Measurements from ENCODE around the gene ZC2HC1C.

Gene ZC2HC1C, protein sequence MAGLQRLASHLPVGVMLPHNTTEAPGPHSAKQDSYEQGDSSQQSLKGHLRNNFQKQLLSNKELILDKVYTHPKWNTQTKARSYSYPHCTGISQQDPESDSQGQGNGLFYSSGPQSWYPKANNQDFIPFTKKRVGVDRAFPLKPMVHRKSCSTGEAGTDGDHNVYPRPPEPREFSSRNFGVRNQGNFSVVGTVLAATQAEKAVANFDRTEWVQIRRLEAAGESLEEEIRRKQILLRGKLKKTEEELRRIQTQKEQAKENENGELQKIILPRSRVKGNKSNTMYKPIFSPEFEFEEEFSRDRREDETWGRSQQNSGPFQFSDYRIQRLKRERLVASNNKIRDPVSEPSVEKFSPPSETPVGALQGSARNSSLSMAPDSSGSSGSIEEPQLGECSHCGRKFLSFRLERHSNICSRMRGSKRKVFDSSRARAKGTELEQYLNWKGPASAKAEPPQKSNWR
- 0.31 to 0.83 reads per million in 2 donors for total RNA-seq

DNA sequence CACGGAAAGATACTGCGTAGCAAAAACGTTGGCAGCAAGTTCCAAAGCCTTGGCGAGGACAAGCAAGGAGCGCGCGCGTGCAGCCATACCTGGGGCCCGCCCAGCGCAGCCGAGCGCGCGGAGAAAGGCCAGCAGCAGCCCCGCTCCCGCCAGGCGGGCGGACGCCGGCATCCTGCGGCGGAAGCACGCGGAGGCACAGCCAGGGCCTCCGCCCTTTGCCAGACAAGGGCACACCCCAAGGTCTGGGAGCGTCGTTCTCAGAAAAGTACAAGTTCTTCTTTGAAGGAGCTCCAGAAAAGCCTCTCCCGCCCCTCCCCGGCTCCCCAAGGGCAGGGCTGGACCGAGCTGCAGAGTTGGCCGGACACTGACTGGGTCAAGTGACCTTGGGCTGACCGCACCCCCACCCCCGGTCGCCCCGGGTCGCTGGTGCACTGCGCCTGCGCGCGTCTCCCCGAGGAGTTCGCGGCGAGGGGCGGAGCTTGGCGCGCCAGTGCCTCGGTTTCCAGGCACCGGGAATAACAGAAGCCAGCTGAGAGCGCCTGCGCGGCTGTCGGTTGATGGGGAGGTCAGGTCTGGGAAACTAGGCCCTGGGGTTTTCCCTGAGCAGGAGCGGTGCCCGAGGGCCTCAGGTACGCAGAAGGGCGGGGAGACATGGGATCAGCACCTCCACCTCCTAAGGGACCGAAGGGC lies at the start of gene ZC2HC1C:
ZC2HC1C (plus strand) TSS at position 521 of the 690 bp plus-strand sequence. CDS start 933 bp downstream, outside the sequence.
- peak; percentile 17 for DNase-seq

DNA sequence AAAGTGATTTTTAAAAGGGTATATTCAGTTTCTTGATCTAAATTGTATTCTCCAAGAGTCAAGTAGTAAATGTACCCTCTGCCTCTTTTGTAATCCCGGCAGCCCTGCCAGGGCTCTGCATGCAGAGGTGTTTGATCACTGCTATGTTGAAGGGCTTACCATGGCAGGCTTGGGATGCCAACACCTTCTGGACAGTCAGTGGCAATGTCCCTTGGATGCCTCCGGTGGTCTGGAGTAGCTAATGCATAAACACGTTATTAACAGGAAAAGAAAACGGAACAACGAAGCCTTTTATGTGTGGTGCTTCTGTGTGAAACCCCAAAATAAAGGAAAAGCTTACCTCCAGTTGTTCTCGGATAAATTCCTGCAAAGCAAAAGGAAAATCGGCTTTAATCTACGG lies 46.8 kb upstream of the ZC2HC1C start:
- no peak for DNase-seq

DNA sequence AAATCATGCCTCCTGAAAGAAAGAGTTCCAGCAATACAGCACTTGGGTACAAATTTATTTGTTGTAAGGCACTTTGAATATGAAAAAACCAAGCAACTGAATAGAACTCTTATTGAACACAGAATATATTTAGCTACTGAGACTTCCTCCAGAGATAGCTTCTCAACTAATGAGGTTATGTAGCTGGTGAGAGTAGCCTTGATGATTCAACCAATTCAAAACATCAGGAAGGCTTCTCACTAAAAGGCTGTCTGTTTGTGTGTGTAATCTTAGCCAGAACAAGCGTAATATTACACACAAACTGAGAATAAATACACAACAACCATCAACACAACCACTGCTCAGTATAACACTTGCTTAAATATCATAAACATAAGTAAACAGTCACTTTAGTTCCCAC lies 46.3 kb upstream of the ZC2HC1C start:
- DNase-seq, result no peak

DNA sequence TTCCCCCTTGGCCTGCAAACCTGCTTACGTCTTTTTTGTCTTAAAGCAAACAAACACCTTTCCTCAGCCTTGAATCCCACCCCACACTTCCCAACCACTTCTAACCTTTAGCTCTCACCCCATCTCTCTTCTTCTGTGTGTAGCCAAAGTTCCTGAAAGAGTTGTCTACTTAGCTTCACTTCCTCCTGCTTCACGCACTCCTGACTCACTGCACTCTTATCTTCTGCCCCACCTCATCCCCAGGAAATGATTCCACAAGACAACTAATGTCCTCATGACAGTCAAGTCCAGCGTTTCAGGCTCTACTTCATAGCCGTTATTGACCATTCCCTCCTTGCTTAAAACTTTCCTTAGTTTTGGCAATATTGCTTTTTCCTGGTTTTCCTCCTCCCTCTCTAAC lies 44.4 kb upstream of the ZC2HC1C start:
- no peak for DNase-seq

DNA sequence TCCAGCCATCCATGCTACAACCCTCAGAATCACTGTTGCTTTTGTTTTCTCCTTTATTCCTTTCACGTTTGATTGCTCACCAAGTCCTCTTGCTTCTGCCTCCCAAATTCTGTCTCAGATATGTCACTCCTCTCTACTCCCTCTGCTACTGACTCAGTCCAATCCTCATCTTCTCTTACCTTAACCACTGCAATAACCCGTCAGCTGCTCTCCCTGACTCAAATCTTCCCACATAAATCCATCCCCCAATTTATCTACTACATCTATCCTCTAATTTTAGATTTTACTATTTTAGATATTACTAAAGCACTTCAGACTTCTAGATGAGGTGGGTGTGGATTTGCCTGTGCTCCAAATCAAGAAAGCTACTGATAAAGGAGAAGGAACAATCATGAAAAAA lies 43.6 kb upstream of the ZC2HC1C start:
- no peak for DNase-seq

DNA sequence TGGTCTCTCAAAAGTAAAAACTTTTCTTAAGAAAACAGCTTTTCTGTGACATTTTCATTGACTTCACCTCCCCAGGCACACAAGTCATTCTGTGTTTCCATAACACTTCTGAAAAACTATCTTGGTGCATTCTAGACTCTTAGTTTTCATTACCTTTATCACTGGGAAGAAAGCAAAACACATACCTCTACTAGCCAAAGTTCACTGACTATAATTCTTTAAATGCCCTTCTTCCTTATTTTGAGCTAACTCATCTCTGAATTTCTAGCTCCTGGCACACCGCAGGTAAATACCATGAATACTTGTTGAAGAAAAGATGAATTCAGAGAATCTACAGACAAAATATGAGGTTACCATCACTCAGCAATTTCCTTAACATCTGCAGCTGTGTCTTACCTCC lies 39.3 kb upstream of the ZC2HC1C start:
- no peak for DNase-seq

DNA sequence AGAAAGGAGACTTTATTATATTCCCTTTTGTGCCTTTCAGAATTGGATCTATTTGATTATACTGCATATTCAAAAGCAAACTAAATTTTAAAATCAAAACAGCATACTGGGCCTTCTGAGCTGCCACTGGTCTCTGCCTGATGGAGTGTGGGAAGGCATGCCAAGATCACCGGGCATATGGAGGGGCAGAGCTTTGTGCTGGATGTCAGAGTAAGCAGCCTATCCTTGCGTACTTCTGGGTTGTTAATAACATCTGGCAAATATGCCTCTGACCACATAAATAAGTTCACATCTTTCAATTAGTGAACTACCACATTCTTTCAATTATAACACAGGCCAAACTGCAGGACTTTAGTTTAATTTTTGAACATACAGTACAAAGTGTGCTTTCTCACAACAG lies 36.5 kb upstream of the ZC2HC1C start:
- DNase-seq, result no peak

DNA sequence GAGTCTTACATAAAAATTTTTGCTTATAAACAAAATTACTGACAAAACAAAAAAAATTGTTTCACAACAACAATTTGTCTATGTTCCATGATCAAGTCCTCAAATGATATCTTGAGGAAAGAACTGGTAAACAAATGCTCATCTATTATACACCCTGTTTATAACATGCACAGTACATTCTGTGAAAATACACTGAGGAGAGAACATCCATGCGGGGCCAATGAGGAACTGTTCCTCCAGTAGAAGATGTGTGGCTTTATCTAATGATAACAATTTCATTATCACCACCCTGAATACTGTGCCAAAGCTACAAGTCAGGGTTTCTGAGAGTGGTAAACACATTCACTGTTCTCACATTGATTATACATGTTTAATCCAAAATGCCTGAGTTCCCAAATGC lies 28.9 kb upstream of the ZC2HC1C start:
- DNase-seq, result no peak

DNA sequence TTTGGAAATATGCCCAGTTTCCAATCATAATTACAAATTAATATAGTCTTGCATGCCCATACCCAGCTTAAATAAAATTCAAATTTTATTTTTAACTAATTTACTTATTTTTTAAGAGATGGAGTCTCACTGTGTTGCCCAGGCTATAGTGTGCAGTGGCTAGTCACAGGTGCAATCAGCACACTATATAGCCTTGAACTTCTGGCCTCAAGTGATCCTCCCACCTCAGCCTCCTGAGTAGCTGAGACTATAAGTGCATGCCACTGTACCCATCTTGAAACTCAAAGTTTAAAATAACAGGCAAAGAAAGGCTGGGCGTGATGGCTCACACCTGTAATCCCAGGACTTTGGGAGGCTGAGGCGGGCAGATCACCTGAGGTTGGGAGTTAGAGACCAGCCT lies 28.5 kb upstream of the ZC2HC1C start:
- no peak for DNase-seq

DNA sequence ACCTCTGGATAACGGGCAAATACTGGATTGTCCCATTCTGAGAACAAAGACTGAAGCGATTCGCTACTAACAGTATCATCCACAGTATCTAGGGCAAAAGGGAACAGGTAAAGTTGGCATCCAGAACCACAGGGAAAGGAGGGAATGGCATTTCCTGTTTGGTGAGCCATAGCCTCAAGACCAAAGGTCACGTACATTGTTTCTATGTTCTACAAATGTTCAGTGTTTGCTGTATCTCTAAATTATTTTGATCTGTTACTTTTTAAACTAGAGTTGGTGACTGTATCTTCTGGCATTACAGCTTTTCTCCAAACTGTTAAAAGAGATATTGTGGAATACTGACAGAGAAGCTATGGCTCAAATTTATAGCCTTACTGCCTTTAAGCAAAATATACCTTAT lies 27.8 kb upstream of the ZC2HC1C start:
- no peak for DNase-seq

DNA sequence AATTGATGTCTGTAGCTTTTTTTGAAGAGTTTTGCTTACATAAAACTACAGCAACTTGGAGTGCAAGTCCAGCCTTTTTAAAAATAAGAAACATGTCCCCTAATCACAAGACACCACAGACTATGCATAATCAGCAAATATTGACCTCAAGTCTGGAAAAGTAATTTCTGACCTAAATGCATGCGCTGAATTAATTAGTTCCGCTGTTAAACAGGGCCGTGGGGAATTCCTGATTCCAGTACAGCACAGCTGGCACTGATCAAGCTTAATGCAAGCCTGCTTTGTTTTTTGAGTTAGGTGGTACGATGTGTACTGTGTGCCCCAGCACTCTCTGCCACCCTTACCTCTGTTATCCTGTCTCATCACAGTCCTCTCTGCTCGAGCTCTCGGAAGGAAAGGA lies 27.4 kb upstream of the ZC2HC1C start:
- no peak for DNase-seq

DNA sequence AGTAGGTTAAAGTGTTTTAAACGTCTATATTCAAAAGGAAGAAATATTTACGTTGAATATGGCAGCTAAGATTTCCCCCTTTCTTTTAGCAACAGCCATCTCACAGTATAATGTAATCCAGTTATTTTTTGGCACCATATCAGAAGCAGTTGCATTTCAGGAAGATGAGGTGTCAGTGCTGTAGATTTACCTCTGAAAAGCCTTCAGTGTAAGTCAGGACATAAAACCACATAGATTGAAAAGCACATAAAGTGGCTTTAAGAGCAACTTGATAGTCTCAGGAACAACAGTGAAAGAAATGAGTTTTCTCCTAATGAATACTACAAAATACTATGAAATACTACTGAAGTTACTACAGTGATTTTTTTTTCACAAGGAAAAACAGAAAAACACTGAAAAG lies 25.1 kb upstream of the ZC2HC1C start:
- DNase-seq, result no peak

DNA sequence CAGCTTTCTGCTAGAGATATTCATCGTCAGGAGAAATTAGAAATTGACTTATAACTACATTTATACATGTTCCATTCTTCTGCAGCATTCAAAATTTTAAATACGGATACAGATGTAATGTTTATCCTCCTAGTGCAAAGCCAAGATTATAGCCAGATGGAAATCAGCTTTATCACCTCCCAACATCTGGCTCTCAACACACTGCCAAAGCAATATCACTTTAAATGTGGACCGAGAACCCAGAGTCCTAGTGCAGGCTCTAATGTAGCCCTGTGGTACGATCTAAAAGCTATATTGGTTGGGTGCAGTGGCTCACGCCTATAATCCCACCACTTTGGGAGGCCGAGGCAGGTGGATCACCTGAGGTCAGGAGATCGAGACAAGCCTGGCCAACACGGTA lies 24.7 kb upstream of the ZC2HC1C start:
- DNase-seq, result no peak

DNA sequence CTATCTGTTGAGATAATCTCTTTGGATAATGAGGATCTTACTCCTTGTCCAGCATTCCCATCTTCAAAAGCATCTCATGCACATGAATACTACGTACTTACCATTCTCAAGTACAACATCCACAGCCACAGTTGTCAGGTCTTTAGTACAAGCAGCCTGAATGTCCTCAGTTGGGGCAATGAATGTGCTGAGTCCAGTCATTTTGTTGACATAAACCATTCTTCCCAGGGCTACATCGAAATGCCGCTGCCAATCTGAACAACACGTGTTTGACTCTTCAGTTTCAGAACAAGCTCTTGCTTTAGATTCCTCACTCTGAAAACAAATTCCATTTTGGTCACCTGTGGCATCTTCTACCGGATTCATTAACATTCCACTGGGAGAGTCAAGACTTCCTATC lies 23.2 kb upstream of the ZC2HC1C start:
- no peak for DNase-seq

DNA sequence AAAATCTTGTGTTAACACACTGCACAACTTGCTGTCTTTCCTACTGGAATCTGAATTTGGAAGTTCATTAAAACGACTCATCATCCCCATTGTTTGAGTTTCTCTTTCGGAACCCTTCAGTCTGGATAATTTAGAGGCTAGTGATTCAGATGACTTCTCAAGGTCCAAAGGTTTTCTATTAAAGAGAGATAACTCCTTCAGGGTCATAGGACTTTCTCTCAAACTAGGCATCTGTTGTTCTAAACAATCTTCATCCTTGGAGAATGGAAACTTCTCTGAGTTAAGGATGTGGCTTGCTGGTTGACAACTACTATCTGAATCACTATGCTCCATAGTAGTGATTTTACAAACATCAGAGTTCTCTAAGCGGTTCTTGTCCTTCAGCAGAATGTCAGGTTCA lies 22.5 kb upstream of the ZC2HC1C start:
- DNase-seq, result no peak

DNA sequence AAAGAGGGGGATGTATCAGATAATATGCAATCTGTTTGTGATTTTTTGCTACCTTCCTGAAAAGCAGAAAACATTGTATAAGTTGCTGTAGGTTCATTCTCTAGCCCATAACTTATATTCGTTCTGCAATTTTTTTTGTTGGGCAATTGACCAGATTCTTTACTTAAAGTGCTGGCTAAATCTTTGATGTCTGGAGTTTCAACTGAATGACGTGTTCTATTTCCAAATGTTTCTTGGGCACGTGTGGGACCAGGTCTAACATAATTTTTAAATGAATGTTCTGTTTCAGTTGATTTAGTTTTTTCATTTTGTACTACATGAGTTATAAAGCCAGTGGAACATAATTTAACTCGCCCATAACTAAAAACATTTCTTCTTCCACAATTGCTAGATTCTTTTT lies 21.9 kb upstream of the ZC2HC1C start:
- no peak for DNase-seq

DNA sequence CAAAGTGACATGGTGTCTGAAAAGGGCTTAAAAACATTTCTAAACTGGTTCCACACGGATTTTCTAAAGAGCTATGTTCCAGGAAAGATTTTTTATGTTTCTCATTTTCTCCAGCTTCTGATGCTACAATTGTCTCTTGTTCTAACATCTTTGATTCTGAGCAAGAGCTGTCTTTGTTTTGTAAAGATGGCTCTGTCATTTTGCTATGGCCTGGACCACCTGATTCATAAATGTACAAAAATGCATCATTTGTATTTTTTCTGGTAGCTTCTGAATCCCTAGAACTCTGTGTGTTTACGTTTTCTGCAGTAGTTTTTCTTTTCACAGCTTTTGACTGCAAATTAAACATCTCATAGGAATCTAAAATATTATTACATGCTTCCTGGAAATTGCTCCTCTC lies 21.3 kb upstream of the ZC2HC1C start:
- DNase-seq, result no peak

DNA sequence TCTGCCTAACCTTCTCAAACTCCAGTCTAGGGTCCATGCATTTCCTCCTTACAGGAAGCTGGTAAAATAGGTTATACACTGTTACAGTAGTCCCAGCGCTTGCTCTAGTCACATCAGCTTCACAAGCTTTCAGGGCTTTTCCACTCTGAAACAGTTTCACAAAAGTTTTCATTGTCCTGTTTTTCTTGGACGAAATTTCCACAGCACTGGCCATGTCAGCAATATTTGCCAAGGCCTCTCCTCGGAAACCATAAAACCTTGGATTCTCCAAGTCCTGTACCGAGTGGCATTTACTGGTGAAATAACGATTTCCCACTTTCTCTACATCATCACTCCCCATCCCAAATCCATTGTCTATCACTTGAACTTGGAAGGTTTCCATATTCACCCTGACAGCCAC lies 20.3 kb upstream of the ZC2HC1C start:
- DNase-seq, result no peak

DNA sequence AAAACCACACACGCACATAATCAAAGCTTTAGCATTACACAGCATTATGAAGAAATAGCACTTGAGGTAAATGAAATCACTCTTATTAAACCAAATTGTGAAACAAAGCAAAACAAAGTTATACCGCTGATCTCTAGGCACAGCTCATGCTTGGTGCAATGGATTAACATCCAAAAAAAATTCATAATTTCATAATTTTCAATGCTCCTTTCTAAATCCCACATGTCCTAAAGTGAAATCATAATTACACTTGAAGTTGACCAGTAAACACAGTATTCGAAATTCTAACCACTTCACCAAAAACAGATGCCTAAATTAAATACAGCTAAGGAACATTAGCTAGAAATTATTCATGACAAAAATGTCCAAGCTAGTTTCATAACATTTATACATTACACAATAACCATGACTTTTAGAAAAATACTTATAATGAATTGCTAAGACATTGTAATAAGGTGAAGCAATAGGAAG lies 19.7 kb upstream of the ZC2HC1C start:
- DNase-seq, result no peak

DNA sequence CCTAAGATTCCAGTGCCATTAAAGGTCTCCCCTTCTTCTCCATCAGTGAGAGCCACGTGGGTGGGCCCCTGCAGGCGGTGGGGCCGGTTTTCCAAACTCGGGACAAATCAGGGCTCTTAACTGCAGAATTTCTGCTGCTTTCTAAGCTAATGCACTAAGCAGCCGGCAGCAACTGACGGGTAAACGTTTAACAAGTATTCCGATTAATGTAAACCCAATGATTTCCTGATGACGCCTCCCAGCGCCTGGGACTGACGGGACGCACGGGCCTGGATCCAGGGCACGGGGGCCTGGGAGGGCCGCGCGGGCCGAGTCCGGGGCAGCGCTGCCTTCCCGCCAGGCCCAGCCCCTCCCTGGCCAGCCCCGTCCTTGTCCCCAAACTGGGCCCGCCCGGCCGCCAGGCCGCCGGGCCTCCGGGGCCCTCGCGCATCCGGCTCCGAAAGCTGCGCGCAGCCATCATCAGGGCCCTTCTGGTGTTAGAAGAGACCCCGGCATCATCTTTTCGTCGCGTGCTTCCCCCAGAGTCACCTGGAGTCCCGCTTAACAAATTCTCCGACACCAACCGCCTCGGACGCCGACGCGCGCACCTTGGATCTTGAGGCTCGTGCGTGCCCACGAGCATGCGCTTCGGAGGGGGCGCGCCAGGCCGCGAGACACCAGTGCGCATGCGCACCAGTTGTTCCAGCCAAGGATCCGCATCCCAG lies 18.4 kb upstream of the ZC2HC1C start, which contains the start of gene MLH3:
MLH3 (minus strand) TSS at position 616 of the 704 bp plus-strand sequence. CDS start 1,812 bp downstream, outside the sequence.
- DNase-seq, result peak; percentile 58

DNA sequence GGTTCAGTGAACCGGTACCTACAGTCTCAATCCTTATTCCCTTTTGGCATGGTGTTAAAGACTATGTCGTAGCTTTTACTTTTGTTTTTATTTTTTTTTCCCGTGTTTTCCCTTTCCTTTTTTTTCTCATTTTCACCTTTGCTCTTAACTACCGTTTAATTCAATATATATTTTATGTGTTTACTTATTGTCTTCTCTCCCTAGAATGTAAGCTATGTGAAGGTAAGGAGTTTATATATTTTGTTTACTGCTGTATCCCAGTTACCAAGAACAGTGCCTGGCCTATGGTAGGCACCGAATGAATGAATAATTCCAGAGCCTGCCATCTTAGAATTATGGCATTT lies 17.9 kb upstream of the ZC2HC1C start:
- no peak for DNase-seq

DNA sequence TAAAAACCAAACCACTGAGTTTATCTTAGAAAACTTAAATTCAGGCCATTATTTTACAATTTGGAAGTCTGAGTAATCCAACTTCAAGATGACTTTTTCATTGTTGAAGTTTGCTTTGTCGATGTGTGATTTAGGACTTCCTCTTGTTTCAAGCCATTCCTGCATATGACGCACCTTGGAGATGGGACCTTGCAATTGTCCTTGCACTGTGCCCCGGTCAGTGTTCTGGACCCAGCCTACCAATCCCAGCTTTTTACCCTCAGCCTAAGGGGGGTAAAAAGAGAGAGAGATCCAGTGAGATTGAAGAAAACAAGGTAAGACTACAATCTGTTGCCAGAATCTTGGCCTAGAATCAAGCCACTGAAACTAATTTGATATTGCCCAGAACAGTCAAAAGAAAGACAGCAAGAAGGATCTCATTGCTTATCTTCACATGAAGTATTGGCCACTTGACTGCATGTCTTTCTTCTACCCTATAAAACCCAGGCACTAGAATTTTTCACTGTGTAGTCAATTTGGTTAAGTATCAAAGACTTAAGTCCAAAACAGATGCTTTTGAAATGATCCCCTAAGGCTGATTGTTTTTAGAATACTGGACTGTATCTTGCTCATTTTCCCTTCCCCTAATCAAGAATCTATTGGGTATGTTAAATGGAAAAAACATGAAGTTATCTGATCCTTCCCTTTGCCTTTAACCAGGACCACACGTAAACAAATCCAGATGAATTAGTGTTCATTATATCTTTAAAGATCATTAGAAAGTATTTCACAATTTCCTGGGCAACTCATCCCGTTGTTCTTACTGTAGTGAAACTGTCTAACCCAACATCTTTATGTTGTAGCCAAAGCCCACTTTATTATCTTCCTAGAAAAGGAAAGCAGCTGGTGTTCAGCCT lies 15.8 kb upstream of the ZC2HC1C start:
- no peak for DNase-seq
